NT2/D1 (cell line): ENCODE measurements around the gene RPH3AL.
A peak's percentile ranks its signal among the peaks of the same experiment; 100 is the strongest.

Source experiments
- DNase-seq: peaks from one replicate; pipeline ENCODE4 v3.0.0-alpha.2; 2011; ENCODE audit warnings: low read depth, low spot score
- H3K27me3 ChIP-seq: 2 replicates; pipeline ENCODE4 v1.6.0; 2011; ENCODE audit warnings: mild to moderate bottlenecking; ENCODE audit not compliant: insufficient read length, insufficient read depth
- H3K36me3 ChIP-seq: 2 replicates; pipeline ENCODE4 v1.6.1; 2011; ENCODE audit warnings: mild to moderate bottlenecking, low read length, mixed read lengths; ENCODE audit not compliant: insufficient read depth, insufficient read length
- H3K4me1 ChIP-seq: 2 replicates; pipeline ENCODE4 v1.5.1; 2011; ENCODE audit not compliant: insufficient read depth, insufficient read length
- H3K4me3 ChIP-seq: 2 replicates; pipeline ENCODE4 v1.5.1; 2011; ENCODE audit warnings: low read depth; ENCODE audit not compliant: insufficient read length
- H3K9ac ChIP-seq: 2 replicates; pipeline ENCODE4 v1.6.0; 2011; ENCODE audit warnings: low read depth; ENCODE audit not compliant: insufficient read length
- H3K9me3 ChIP-seq: 2 replicates; pipeline ENCODE4 v1.5.1; 2011; ENCODE audit warnings: mild to moderate bottlenecking, low read length; ENCODE audit not compliant: insufficient read depth
- SUZ12 ChIP-seq: IDR thresholded peaks from 2 replicates; pipeline ENCODE4 v1.6.1; 2011; ENCODE audit not compliant: insufficient read length, insufficient read depth; ENCODE audit errors: extremely low read depth
- YY1 ChIP-seq: IDR thresholded peaks from 2 replicates; pipeline ENCODE4 v1.6.1; 2011; ENCODE audit not compliant: insufficient read length, insufficient read depth
- ZNF274 ChIP-seq: IDR thresholded peaks from 2 replicates; pipeline ENCODE4 v1.6.1; 2011; ENCODE audit warnings: mild to moderate bottlenecking, low read depth, low read length

The RPH3AL gene

DNA sequence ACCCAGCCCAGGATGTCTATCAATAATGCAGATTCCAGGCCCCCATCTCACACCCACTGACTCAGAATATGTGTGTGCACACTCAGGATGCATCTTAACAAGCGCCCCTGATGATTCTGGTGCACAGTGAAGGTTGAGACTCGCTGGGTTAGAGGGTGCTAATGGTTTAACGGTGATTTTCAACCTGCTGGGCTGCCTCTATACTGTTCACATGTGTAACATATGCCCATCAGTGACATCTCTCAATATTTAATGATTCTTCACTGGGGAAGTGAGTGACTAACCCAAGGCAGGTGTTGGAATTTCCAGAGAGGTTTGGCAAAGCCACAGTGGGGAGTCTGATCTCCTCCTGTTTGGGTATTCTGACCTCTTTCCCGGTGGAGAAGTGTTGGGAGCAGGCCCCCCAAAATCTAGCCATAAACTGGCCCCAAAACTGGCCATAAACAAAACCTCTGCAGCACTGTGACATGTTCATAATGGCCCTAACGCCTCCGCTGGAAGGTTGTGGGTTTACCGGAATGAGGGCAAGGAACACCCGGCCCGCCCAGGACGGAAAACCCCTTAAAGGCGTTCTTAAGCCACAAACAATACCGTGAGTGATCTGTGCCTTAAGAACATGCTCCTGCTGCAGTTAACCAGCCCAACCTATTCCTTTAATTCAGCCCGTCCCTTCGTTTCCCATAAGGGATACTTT lies 167.0 kb downstream of the RPH3AL start:
- peaks cover 16% of the 10 kb centered on the region for H3K4me1 ChIP-seq
- H3K4me3 ChIP-seq: no peak overlapping the region
- no peaks in the 10 kb centered on the region for H3K36me3 ChIP-seq
- no peak for TF ChIP-seq ZNF274
- no peak for TF ChIP-seq SUZ12
- no peak for TF ChIP-seq YY1
- no peak overlapping the region for H3K9ac ChIP-seq
- no peaks in the 10 kb centered on the region for H3K9me3 ChIP-seq
- no peak for DNase-seq
- peaks cover 54% of the 10 kb centered on the region for H3K27me3 ChIP-seq

GRCh38 chr17:183021-183420 lies 169.6 kb downstream of the RPH3AL start:
- DNase-seq: no peak
- TF ChIP-seq YY1 (no peak), SUZ12 (no peak), ZNF274 (no peak)
- peaks cover 78% of the 10 kb centered on the region for H3K27me3 ChIP-seq
- H3K9ac ChIP-seq: no peak overlapping the region
- H3K4me1 ChIP-seq: peaks cover 19% of the 10 kb centered on the region
- H3K4me3 ChIP-seq: no peak overlapping the region
- H3K36me3 ChIP-seq: no peaks in the 10 kb centered on the region
- H3K9me3 ChIP-seq: no peaks in the 10 kb centered on the region

GRCh38 chr17:182050-182751 lies 170.4 kb downstream of the RPH3AL start:
- H3K4me3 ChIP-seq: peak overlapping the region; percentile 39
- peak overlapping the region; percentile 56 for H3K9ac ChIP-seq
- DNase-seq: no peak
- peaks cover 19% of the 10 kb centered on the region for H3K4me1 ChIP-seq
- no peaks in the 10 kb centered on the region for H3K36me3 ChIP-seq
- H3K9me3 ChIP-seq: no peaks in the 10 kb centered on the region
- H3K27me3 ChIP-seq: peaks cover 87% of the 10 kb centered on the region
- TF ChIP-seq YY1 (no peak), SUZ12 (no peak)

DNA sequence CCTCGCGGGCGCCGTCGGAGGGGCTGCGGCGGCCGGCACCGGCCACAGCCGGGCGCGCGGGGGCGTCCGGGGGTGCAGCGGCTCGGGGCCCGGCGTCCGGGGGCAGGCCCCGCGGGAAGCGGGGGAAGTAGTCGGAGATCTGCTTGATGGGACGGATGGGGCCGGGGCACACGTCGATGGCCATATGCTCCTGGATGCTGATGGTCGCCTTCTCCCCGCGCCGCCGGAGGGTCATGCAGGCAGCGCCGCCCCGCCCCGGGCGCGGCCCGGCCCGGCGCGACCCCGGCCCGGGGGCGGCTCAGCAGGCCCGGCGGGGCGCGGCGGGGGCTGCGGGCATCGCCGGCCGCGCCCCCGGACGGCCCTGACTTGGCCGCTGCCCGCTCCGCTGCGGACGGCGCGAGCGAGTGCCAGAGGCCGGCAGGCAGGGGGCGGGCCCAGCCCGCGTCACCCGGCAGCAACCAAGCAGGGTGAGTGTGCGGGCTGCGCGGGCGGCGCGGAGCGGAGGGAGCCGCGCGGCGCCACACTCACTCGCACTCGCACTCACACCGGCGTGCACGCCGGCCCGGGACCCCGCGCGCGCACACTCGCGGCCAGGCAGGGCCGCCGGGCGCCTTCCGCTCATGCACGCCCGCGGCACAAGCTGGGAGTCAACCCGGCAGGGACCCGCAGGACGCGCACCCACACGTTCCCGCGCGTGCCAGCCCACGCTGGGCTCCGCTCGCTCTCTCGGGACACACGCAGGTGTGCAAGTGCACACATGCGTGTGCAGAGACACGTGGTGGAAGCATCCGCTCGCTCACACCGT lies 171.2 kb downstream of the RPH3AL start, which contains the start of gene DOC2B:
Gene DOC2B, minus strand, starts transcription at position 406 of the 805 bp plus-strand sequence. Its CDS starts 171 bp downstream, at position 235.
- DNase-seq: no peak
- peaks cover 19% of the 10 kb centered on the region for H3K4me1 ChIP-seq
- TF ChIP-seq YY1 (no peak), ZNF274 (no peak), SUZ12 (peak; percentile 57)
- no peaks in the 10 kb centered on the region for H3K9me3 ChIP-seq
- H3K9ac ChIP-seq: peak within 1 kb of the TSS; percentile 56
- H3K4me3 ChIP-seq: peak within 1 kb of the TSS; percentile 39
- peaks cover 89% of the 10 kb centered on the region for H3K27me3 ChIP-seq
- H3K36me3 ChIP-seq: no peaks in the 10 kb centered on the region

DNA sequence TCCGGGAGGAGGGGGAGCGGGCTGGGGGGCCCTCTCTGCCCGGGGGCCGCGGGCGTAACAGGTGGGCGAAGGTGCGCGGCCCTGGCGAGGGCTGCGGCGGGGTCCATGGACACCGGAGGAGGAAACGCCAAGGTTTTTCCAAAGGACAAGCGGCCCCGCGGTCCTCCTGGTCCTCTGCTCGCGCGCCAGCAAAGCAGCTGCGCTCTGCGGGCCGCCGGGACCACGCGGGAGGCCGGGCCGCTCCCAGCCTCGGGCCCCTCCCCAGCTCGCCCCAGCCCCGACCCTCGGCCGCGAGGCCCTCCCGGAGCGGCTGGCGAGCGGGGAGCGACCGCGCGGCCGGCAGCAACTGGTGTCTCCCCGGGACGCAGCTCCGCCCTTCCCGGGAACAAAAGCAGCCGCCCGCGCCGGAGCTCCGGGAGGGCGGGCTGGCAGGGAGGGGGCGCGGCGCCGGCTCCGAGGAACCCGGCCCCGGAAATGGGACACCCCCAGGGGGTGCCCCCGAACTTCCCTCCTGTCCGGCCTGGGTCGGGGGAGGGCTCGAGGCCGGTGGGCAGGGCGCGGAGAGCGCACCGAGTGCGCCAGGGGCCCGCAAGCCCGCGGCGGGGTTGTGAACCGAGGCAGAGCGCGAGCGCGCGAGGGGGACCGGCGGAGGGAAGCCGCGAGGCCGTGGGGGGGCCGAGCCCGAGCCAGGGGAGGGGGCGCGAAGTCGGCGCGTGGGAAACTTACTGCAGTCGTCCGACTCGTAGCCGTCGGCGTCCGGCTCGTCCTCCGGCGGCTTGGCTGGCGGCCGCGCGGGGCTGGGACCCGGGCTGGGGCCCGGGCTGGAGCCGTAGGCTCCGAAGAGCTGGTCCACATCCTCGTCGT lies 172.0 kb downstream of the RPH3AL start:
- DNase-seq: no peak
- TF ChIP-seq ZNF274 (no peak), YY1 (no peak), SUZ12 (no peak)

DNA sequence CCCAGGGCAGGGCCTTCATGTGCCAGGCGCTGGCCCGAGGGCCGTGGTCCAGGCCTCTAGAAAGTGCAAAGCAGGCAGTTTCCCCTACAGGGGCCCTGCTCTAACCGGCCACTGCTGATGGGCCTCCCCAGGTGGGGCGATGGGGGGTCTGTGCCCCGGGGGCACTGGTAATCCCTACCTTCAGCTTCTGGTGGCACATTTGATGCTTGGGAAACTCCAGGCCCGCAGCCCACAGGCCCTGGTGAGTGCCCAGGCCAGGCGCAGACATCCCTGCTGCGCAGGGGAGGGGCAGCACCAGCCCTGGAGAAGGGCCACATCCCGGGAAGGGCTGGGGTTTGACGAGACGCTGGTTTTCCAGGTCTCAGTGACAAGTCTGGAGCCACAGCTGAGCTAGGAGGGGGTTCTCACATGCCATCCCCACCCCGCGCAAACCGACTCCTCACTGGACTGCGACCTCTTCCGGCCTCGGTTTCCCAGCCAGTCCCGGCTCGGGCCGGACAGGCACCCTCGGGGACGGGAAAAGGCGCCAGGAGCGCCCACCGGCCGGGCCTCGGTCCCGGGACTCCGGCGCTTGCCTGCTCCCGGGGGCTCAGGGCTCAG lies 172.7 kb downstream of the RPH3AL start:
- Histone ChIP-seq H3K36me3 (no peaks in the 10 kb centered on the region), H3K9me3 (no peaks in the 10 kb centered on the region), H3K4me1 (peaks cover 17% of the 10 kb centered on the region), H3K4me3 (peak overlapping the region; percentile 39), H3K9ac (no peak overlapping the region), H3K27me3 (peaks cover 76% of the 10 kb centered on the region)
- TF ChIP-seq SUZ12: no peak
- no peak for TF ChIP-seq YY1
- no peak for TF ChIP-seq ZNF274
- no peak for DNase-seq

More for the DNA sequence above, 172.0 kb downstream of the RPH3AL start:
- no peaks in the 10 kb centered on the region for H3K36me3 ChIP-seq
- peak overlapping the region; percentile 50 for H3K9ac ChIP-seq
- H3K4me3 ChIP-seq: peak overlapping the region; percentile 39
- no peaks in the 10 kb centered on the region for H3K9me3 ChIP-seq
- peaks cover 84% of the 10 kb centered on the region for H3K27me3 ChIP-seq
- peaks cover 17% of the 10 kb centered on the region for H3K4me1 ChIP-seq

- H3K36me3 ChIP-seq: no peaks in the 10 kb centered on the region
- H3K27me3 ChIP-seq: peaks cover 68% of the 10 kb centered on the region
- H3K9ac ChIP-seq: peak overlapping the region; percentile 4
- H3K4me3 ChIP-seq: no peak overlapping the region
- H3K4me1 ChIP-seq: peaks cover 17% of the 10 kb centered on the region
- H3K9me3 ChIP-seq: no peaks in the 10 kb centered on the region
- DNase-seq: no peak
- TF ChIP-seq YY1: no peak
- no peak for TF ChIP-seq SUZ12
Observed at GRCh38 chr17:179066-179432, 173.6 kb downstream of the RPH3AL start.
